NB4 (cell line): ENCODE results near the gene ATP5ME.

Source experiments
- DNase-seq: peaks from one replicate; pipeline ENCODE4 v3.0.0; 2010; ENCODE audit warnings: low read depth
- H3K4me3 ChIP-seq: one replicate; pipeline ENCODE4 v1.5.1; 2011; ENCODE audit warnings: mild to moderate bottlenecking, low read depth, low read length, moderate library complexity
- MAX ChIP-seq: IDR thresholded peaks from 2 replicates; pipeline ENCODE4 v1.6.1; 2011; ENCODE audit warnings: low read depth, low read length
- MYC ChIP-seq: IDR thresholded peaks from 2 replicates; pipeline ENCODE4 v1.6.1; 2011; ENCODE audit warnings: low read depth, low read length
- POLR2A ChIP-seq: IDR thresholded peaks from 2 replicates; pipeline ENCODE4 v1.6.1; 2011; ENCODE audit warnings: mild to moderate bottlenecking; ENCODE audit not compliant: insufficient read length; ENCODE audit errors: extremely low read depth
- TF ChIP-seq, protein P1 (sequence below): IDR thresholded peaks from one replicate; pipeline ENCODE4 v1.5.1; 2012; ENCODE audit warnings: low read depth, low read length

The ATP5ME gene

DNA sequence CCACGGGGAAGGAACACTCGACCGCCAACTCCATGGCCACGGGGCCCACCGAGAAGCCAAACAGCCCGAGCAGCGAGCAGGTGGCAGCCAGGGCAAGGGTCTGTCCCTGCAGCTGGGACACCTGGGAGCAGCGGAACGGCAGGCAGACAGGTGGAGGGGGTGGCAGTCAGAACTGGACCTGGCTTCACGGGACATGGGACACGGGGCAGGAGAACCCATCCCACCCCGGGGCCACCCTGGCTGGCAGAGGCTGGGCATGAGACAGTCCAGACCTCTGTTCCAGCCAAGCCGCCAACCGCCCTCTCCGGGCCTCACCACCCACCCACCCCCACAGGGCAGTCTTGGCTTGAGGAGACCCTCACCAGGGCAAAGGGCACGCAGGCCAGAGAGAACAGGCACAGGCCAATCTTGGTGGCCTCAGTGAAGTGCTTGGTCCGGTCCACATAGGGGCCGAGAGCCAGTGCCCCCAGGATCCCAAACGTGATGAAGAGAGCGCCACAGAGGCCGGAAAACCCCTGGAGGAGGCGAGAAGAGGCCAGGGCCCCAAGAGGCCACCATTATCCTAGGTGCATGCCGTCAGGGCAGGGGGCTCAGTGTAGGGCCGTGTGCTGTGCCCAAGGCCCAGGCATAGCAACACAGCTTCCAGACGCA lies 9.3 kb upstream of the ATP5ME start:
- TF ChIP-seq POLR2A (no peak), MAX (no peak), MYC (no peak)
- TF ChIP-seq, protein P1, sequence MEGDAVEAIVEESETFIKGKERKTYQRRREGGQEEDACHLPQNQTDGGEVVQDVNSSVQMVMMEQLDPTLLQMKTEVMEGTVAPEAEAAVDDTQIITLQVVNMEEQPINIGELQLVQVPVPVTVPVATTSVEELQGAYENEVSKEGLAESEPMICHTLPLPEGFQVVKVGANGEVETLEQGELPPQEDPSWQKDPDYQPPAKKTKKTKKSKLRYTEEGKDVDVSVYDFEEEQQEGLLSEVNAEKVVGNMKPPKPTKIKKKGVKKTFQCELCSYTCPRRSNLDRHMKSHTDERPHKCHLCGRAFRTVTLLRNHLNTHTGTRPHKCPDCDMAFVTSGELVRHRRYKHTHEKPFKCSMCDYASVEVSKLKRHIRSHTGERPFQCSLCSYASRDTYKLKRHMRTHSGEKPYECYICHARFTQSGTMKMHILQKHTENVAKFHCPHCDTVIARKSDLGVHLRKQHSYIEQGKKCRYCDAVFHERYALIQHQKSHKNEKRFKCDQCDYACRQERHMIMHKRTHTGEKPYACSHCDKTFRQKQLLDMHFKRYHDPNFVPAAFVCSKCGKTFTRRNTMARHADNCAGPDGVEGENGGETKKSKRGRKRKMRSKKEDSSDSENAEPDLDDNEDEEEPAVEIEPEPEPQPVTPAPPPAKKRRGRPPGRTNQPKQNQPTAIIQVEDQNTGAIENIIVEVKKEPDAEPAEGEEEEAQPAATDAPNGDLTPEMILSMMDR = no peak
- H3K4me3 ChIP-seq = no peak overlapping the region
- no peak for DNase-seq

- DNase-seq = no peak
- TF ChIP-seq, protein P1 = no peak
- TF ChIP-seq POLR2A (no peak), MYC (no peak), MAX (no peak)
- no peak overlapping the region for H3K4me3 ChIP-seq
Measured at GRCh38 chr4:682490-683172, 8.6 kb upstream of the ATP5ME start.

- no peak for DNase-seq
- no peak for TF ChIP-seq POLR2A
- TF ChIP-seq, protein P1 = no peak
- no peak for TF ChIP-seq MAX
- no peak for TF ChIP-seq MYC
Measured at GRCh38 chr4:681736-682451, 7.8 kb upstream of the ATP5ME start.

GRCh38 chr4:680928-681645 lies 7.0 kb upstream of the ATP5ME start:
- peak overlapping the region; percentile 32 for H3K4me3 ChIP-seq
- DNase-seq = peak; percentile 77
- TF ChIP-seq, protein P1 = no peak
- TF ChIP-seq POLR2A (no peak), MYC (no peak), MAX (no peak)

More at GRCh38 chr4:681736-682451, 7.8 kb upstream of the ATP5ME start:
- H3K4me3 ChIP-seq = no peak overlapping the region

GRCh38 chr4:680551-680927 lies 6.5 kb upstream of the ATP5ME start:
- TF ChIP-seq MAX (no peak), MYC (no peak), POLR2A (no peak)
- TF ChIP-seq, protein P1 = no peak
- DNase-seq = peak; percentile 20
- no peak overlapping the region for H3K4me3 ChIP-seq
